Measurements from ENCODE around the gene SLC6A2.

GRCh38 chr16:55736671-55737070 lies 80.9 kb downstream of the SLC6A2 start:
- no peak for TF ChIP-seq ISL1 (CRISPR knock-in tag; IDR thresholded peaks at IDR 0.05)
- TF ChIP-seq ARNTL (CRISPR knock-in tag; IDR thresholded peaks at IDR 0.05; ENCODE audit: borderline replicate concordance, low read depth), result no peak
- no peak for TF ChIP-seq PPARA (CRISPR knock-in tag; IDR thresholded peaks at IDR 0.05; ENCODE audit: borderline replicate concordance)
- TF ChIP-seq PATZ1 (CRISPR knock-in tag; IDR thresholded peaks at IDR 0.05; ENCODE audit: borderline replicate concordance), result no peak
- TF ChIP-seq CSDC2 (CRISPR knock-in tag; IDR thresholded peaks at IDR 0.05), result no peak
- no peak for TF ChIP-seq RARB (CRISPR knock-in tag; IDR thresholded peaks at IDR 0.05)
- no peak for TF ChIP-seq ZC3H10 (CRISPR knock-in tag; IDR thresholded peaks at IDR 0.05)
- TF ChIP-seq TSHZ2 (CRISPR knock-in tag; IDR thresholded peaks at IDR 0.05), result no peak
- TF ChIP-seq ZFP3 (CRISPR knock-in tag; IDR thresholded peaks at IDR 0.05), result no peak
- no peak for TF ChIP-seq TOX (CRISPR knock-in tag; IDR thresholded peaks at IDR 0.05; ENCODE audit: borderline replicate concordance)
- no peak for TF ChIP-seq ZFP30 (CRISPR knock-in tag; IDR thresholded peaks at IDR 0.05)
- TF ChIP-seq ZNF565 (CRISPR knock-in tag; conservative IDR thresholded peaks at IDR 0.05; ENCODE audit: low read depth), result no peak
- no peak for TF ChIP-seq POU6F1 (CRISPR knock-in tag; IDR thresholded peaks at IDR 0.05; ENCODE audit: borderline replicate concordance, low read depth)

Measured in SK-N-SH treated with all-trans-retinoic acid at 6 μM for 48 hours (cell line).